HG03025 (cell line): ENCODE measurements around the gene SLC19A1.

ENCODE experiments used
- ATAC-seq: cut with Tn5 transposase; IDR thresholded peaks from one replicate; pipeline ENCODE4 v1.9.1; 2021; ENCODE audit warnings: mild to moderate bottlenecking, moderate library complexity; ENCODE audit not compliant: unreplicated experiment, low FRiP score

Gene SLC19A1

DNA sequence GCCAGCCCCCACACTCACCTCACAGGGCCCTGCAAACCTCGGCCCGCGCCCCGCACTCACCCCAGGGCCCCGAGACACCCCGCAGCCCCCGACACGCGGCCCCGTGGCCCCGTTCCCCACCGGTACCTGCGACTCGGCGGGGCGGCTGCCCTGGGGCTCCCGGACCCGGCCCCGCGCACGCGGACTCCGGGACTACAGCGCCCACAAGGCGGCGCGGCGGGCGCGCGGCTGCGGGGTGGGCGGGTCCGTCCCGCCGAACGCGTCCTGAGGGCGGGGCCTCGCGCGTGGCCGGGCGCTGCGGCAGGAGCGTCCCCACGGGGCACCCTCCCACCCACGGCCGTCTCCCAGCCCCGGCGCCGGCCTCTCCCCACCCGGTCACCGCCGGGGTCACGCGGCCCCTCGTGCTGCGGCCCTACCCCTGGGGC, at the start of gene SLC19A1:
Gene SLC19A1, minus strand, starts transcription at position 199 of the 425 bp plus-strand sequence. CDS start 4,481 bp downstream, outside the sequence.
- ATAC-seq: peak; percentile 52

DNA sequence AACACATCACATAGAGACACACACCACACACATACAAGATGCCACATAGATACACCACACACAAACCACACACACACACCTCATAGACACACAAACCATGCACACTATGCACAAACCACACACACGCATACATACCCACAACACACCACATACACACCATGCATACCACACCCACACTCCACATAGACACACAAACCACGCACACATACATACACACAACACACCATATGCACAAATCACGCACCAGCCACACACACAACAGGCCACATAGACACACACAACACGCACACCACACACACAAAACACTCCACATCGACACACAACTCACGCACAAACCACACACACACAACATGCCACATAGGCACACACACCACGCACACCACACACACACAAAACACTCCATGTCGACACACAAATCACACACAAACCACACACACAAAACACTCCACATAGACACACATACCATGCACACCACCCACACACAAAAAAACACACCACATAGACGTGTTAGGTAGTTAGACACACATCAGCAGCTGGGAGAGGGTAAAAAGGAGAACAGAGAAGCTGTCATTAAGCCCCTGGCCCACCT, 49.5 kb upstream of the SLC19A1 start:
- no peak for ATAC-seq

DNA sequence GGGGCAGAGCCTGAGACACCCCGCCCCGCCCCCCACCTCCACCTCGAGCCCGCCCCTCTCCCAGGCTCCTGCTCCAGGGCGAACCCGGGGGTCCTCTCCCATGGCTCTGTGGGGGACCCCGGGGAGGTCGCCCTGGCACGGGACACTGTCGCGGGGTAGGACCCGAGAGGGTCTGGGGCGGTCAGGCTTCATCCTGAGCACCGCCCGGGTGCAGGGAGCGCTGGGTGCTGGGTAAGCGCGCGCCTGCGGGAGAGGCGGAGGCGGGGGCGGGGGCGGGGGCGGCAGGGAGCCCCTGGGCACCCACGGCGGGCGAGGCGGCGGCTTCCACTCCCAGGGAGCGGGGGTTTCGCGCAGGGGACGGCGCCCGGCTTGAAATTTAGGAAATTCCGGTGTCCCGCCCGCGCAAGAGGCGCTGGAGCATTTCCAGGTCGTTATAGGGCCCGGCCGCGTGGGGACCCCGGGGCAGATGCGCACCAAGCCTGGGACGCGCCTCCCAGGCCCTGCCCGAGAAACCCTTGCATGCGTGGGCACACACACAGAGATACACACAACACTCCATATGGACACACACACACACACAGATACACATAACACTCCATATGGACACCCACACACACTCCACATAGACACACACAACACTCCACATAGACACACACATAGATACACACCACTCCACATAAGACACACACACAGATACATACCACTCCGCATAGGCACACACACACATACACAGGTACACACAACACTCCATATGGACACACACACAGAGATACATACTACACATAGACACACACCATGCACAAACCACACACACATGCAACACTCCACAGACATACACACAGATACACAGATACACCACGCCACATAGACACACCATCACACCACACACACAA, 48.7 kb upstream of the SLC19A1 start:
- no peak for ATAC-seq

DNA sequence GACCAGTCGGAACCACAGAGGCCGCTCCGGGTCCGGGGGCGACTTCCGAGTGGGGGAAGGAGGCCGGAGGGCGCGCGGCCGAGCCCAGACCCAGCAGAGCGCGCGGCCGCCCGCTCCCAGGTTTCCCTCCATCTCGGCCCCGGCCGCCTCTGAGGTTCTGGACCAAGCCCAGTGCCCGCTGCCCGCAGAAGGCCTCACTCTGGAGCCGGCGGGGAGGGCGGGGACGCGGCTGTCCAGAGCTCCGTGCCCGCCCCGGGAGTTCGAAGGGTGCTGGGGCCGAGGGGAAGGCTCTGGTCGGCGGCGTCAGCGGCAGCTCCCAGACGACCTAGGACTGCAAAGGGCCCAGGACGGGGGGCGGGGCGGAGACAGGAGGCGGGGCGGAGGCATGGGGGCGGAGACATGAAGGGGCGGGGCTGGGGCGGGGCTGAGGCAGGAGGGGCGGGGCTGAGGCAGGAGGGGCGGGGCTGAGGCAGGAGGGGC, 48.0 kb upstream of the SLC19A1 start:
- no peak for ATAC-seq

DNA sequence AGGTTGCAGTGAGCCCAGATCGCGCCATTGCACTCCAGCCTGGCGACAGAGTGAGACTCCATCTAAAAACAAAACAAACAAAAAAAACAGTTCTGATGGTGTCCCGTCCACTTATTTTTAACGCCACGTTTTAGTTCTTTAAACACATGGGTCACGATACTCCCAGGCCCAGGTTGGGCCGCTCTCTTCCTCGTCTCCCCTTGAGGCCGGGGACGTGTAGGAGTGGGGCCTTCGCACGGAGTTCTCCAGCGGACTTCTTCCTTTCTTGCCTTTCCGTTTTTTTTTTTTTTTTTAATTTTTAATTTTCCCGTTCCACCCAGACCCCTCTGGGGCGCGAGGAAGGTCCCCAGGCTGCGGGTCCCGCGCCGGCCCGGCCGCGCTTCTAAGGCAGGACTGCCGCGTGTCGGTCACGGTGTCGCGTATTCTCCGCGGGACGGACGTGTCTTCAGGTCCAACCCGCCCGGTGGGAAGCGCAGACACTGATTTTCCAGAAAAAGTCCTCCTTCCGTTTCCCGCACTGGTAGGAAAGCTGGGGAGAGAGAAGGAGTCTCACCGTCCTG, 47.5 kb upstream of the SLC19A1 start:
- ATAC-seq: no peak

- no peak for ATAC-seq
These were observed 46.7 kb upstream of the SLC19A1 start for GRCh38 chr21:45588871-45589491.

DNA sequence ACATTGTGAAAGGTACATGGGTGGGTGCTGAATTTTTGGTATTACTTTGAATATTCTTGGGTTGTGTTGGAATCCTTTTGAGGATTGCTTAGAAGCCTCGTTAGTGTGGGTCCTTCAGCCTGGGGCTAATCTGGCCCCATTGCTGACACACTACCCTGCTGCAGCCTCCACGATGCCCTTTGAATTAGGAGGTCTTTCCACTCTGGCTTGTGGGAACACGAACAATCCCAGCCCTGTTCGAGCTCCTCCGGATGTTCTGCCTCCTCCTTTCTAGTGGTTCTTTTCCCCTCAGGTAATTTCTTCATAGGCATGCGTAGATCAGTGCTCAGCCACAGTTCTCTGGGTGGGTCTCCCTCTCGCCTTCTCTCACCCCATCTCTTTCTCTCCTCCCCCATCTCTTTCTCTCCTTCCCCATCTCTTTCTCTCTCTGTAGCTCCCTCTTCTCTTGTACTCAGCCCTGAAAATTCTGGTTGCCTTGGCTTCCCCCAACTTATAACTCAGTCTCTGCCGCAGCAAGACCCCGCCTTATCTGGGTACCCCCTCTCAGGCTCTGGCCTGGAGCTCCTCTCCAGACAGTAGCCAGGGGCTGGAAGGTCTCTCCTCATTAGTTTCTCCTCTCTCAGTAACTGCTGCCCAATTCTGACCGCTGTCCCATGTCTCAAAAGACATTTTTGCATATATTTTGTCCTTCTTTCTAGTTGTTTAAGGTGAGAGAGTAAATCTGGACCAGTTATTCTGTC, 46.0 kb upstream of the SLC19A1 start:
- ATAC-seq: no peak

DNA sequence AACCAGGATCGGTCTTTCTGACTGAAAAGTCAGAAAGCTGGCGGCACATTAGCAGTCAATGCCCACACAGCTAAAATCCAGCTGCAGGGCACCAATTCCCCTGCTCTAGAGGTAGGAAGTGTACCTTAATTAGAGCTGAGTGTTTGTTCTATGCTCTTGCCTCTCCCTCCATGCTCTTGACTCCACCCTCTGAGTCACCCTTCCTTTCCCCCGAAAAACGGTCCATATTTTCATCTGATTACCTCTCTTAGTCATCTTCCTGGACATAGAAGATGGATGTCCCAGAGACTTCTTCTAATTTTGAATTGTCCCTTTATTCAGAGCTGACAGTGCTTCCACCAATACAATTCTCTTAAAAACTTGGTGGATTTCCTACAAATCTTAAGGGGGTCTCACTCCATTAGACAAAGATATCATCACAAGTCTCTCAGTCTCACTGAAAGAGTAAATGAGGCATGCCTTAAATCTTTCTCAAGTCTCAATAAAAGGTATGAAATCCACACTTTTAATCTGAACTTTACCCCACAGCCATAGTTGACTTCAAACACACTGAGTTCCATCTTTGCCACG, 44.1 kb upstream of the SLC19A1 start:
- ATAC-seq: no peak

- no peak for ATAC-seq
These were observed 42.5 kb upstream of the SLC19A1 start for GRCh38 chr21:45584786-45585185.

- ATAC-seq: no peak
These were observed 41.7 kb upstream of the SLC19A1 start for GRCh38 chr21:45583831-45584509.

GRCh38 chr21:45582128-45582527, 39.9 kb upstream of the SLC19A1 start:
- ATAC-seq: no peak

DNA sequence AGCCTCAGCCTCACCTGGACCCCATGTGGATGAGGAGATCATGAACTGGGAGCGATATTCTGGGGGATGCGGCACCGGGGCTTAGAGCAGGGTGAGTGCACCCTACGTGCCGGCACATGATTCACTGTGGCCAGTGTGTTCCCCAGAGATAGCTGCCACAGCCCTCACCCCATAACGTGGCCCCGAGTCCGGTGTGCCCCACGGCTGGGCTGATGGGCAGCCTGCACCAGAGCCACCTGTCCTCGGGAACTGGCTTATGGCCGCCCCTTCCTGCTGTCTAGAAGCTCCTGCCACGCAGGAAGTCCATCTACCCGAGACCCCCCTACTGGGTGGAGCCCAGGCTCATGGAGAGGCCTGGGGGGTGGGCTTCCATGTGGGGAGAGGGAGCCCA, 39.1 kb upstream of the SLC19A1 start:
- no peak for ATAC-seq

DNA sequence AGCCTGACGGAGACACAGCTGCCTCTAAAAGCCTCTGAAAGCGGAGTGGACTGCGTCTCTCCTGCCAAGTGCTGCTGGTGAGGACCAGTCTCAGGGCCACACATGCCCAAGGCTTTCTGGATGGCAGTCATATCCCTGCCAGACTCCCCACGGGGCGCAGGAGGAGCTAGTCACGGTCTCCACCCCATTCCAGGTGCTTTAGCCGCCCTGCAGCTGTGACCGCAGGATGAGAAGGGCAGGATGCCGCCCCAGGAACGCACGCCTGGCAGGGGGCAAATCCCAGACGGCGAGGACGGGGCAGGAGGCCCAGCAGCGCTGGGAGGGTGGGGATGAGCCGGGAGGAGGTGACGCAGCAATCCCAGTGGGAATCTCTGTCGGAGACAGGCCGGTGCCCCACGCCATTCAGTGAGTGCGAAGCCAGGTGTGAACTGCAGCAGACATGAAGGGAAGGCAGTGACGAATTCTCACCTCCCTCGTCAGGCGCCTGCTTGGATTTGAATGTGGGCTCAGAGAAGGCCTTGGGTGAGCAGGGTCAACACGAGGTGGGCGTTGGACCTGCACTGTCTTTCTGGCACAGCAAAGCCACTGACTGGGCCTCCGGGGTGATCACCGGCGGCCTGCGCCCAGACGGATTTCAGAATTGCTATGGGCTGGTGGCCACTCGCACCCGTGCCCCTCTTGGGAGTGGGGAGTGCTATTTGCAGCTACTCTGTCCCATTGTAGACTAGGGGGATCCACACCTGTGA, 38.5 kb upstream of the SLC19A1 start:
- ATAC-seq: no peak

- ATAC-seq: no peak
These were observed 37.9 kb upstream of the SLC19A1 start for GRCh38 chr21:45580181-45580575.

GRCh38 chr21:45579383-45580180, 37.3 kb upstream of the SLC19A1 start:
- no peak for ATAC-seq

- ATAC-seq: no peak
These were observed 36.7 kb upstream of the SLC19A1 start for GRCh38 chr21:45578811-45579381.

- no peak for ATAC-seq
These were observed 36.0 kb upstream of the SLC19A1 start for GRCh38 chr21:45578176-45578801.
